Measurements from ENCODE around the gene NAALADL1. TPM values are rescaled to one million over a fixed set of nuclear protein-coding genes. Genes with fewer than 3 reads are reported as not detected.

The NAALADL1 gene
- 0.16 and 0.23 TPM in 2 replicates for total RNA-seq (2022)
- Bru-seq, nascent RNA = percentile 6 among the genes with signal in this experiment
- BruChase-seq, experiment 1, labeled RNA remaining after a 2-hour chase = not detected
- not detected for BruChase-seq, experiment 2, labeled RNA remaining after a 6-hour chase
- long read RNA-seq, partial matches to known transcripts = 0 of 2 reads
- long read RNA-seq, other reads (novel, unspliced or antisense) = 2 of 2 reads

GRCh38 chr11:65058419-65059054, at the start of gene NAALADL1:
Gene NAALADL1 (minus strand): TSS chr11:65058553. CDS start chr11:65058521, 32 bp downstream.
- H3K27ac Mint-ChIP-seq (ENCODE audit: unreplicated experiment) = no peak within 1 kb of the TSS
- intact Hi-C loops (cut with micrococcal nuclease; ENCODE audit: unreplicated experiment) = no loop called here
- no peaks in the 10 kb centered on the region for H3K36me3 Mint-ChIP-seq (ENCODE audit: insufficient read depth, unreplicated experiment)
- ChIA-PET CTCF (no interaction called here), POLR2A (interaction anchor here (0.6 kb wide), 1 partner anchor 131 kb away, joined by 6 read pairs; no protein-coding TSS in a partner anchor)
- Histone ChIP-seq H3K9me3 (no peaks in the 10 kb centered on the region), H3K27me3 (replicated peaks; ENCODE audit: control insufficient read depth, insufficient read depth, low read length) (no peaks in the 10 kb centered on the region), H3K4me1 (no peaks in the 10 kb centered on the region), H3K4me3 (ENCODE audit: low read depth, low read length) (no peak within 1 kb of the TSS), H3K36me3 (ENCODE audit: control insufficient read depth, insufficient read depth, low read length) (no peaks in the 10 kb centered on the region)
- no peaks in the 10 kb centered on the region for H3K9me3 Mint-ChIP-seq (ENCODE audit: unreplicated experiment)
- BruUV-seq (replicated peaks) = no TSS peak
- DNase-seq = no peak
- no peaks in the 10 kb centered on the region for H3K4me1 Mint-ChIP-seq (ENCODE audit: low read depth, unreplicated experiment)
- no peak within 1 kb of the TSS for H3K4me3 Mint-ChIP-seq (ENCODE audit: unreplicated experiment)
- TF ChIP-seq CTCF (IDR thresholded peaks at IDR 0.05; ENCODE audit: insufficient read depth in 1 of 2, low read depth in 1 of 2, low read length in 1 of 2, severe bottlenecking in 1 of 2, unreplicated experiment in 1 of 2) = no peak
- peaks cover 3% of the 10 kb centered on the region for H3K27me3 Mint-ChIP-seq (ENCODE audit: insufficient read depth, unreplicated experiment)

GRCh38 chr11:65107751-65108468, 49.6 kb upstream of the NAALADL1 start:
- no TSS peak for BruUV-seq (replicated peaks)
- no peak for DNase-seq
- H3K4me1 Mint-ChIP-seq (ENCODE audit: low read depth, unreplicated experiment) = no peaks in the 10 kb centered on the region
- H3K9me3 ChIP-seq = no peaks in the 10 kb centered on the region
- no peak overlapping the region for H3K27ac Mint-ChIP-seq (ENCODE audit: unreplicated experiment)
- no peaks in the 10 kb centered on the region for H3K36me3 ChIP-seq (ENCODE audit: control insufficient read depth, insufficient read depth, low read length)
- peaks cover 58% of the 10 kb centered on the region for H3K36me3 Mint-ChIP-seq (ENCODE audit: insufficient read depth, unreplicated experiment)
- intact Hi-C loops (cut with micrococcal nuclease; ENCODE audit: unreplicated experiment) = no loop called here
- CTCF ChIA-PET = interaction anchor here (0.6 kb wide), 1 partner anchor 232 kb away, joined by 3 read pairs; no protein-coding TSS in a partner anchor
- no peaks in the 10 kb centered on the region for H3K9me3 Mint-ChIP-seq (ENCODE audit: unreplicated experiment)
- H3K27me3 ChIP-seq (replicated peaks; ENCODE audit: control insufficient read depth, insufficient read depth, low read length) = no peaks in the 10 kb centered on the region
- H3K4me1 ChIP-seq = peaks cover 11% of the 10 kb centered on the region
- POLR2A ChIA-PET = no interaction called here
- no peaks in the 10 kb centered on the region for H3K27me3 Mint-ChIP-seq (ENCODE audit: insufficient read depth, unreplicated experiment)
- TF ChIP-seq CTCF (IDR thresholded peaks at IDR 0.05; ENCODE audit: insufficient read depth in 1 of 2, low read depth in 1 of 2, low read length in 1 of 2, severe bottlenecking in 1 of 2, unreplicated experiment in 1 of 2) = no peak
- H3K4me3 ChIP-seq (ENCODE audit: low read depth, low read length) = no peak overlapping the region
- no peak overlapping the region for H3K4me3 Mint-ChIP-seq (ENCODE audit: unreplicated experiment)

GRCh38 chr11:65107078-65107477, 48.7 kb upstream of the NAALADL1 start:
- no peak for TF ChIP-seq CTCF (IDR thresholded peaks at IDR 0.05; ENCODE audit: insufficient read depth in 1 of 2, low read depth in 1 of 2, low read length in 1 of 2, severe bottlenecking in 1 of 2, unreplicated experiment in 1 of 2)
- DNase-seq = no peak
- H3K4me1 ChIP-seq = peaks cover 10% of the 10 kb centered on the region
- Mint-ChIP-seq H3K4me1 (ENCODE audit: low read depth, unreplicated experiment) (no peaks in the 10 kb centered on the region), H3K36me3 (ENCODE audit: insufficient read depth, unreplicated experiment) (peaks cover 50% of the 10 kb centered on the region), H3K27me3 (ENCODE audit: insufficient read depth, unreplicated experiment) (no peaks in the 10 kb centered on the region), H3K4me3 (ENCODE audit: unreplicated experiment) (no peak overlapping the region), H3K9me3 (ENCODE audit: unreplicated experiment) (no peaks in the 10 kb centered on the region), H3K27ac (ENCODE audit: unreplicated experiment) (no peak overlapping the region)
- H3K9me3 ChIP-seq = no peaks in the 10 kb centered on the region
- intact Hi-C loops (cut with micrococcal nuclease; ENCODE audit: unreplicated experiment) = no loop called here
- BruUV-seq (replicated peaks) = no TSS peak
- ChIA-PET CTCF (interaction anchor here (0.6 kb wide), 1 partner anchor 233 kb away, joined by 3 read pairs; no protein-coding TSS in a partner anchor), POLR2A (no interaction called here)
- no peak overlapping the region for H3K4me3 ChIP-seq (ENCODE audit: low read depth, low read length)
- no peaks in the 10 kb centered on the region for H3K27me3 ChIP-seq (replicated peaks; ENCODE audit: control insufficient read depth, insufficient read depth, low read length)
- H3K36me3 ChIP-seq (ENCODE audit: control insufficient read depth, insufficient read depth, low read length) = no peaks in the 10 kb centered on the region; the same call in 1 of the 2 replicates
